ENCODE results near the gene ITGA1.

DNA sequence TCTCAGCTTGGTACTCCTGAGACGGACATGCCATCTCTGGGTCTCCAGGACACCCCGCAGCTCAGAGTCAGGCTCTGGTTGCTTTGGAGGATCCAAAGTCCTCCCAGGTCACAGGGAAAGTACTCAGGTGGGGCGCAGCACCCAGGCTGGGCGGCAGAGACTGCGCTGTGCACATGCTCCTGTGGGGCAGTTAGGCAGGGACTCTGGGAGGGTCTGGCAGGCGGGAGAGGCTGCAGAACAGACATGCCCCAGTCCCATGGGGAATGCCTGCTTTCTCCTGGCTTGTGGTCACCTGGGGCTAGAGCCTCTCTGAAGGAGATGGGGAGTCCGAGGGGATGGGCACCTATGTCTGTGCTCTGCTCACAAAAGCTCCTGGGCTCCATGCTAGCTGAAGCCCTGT, 156.1 kb downstream of the ITGA1 start:
- TF ChIP-seq, protein P1, sequence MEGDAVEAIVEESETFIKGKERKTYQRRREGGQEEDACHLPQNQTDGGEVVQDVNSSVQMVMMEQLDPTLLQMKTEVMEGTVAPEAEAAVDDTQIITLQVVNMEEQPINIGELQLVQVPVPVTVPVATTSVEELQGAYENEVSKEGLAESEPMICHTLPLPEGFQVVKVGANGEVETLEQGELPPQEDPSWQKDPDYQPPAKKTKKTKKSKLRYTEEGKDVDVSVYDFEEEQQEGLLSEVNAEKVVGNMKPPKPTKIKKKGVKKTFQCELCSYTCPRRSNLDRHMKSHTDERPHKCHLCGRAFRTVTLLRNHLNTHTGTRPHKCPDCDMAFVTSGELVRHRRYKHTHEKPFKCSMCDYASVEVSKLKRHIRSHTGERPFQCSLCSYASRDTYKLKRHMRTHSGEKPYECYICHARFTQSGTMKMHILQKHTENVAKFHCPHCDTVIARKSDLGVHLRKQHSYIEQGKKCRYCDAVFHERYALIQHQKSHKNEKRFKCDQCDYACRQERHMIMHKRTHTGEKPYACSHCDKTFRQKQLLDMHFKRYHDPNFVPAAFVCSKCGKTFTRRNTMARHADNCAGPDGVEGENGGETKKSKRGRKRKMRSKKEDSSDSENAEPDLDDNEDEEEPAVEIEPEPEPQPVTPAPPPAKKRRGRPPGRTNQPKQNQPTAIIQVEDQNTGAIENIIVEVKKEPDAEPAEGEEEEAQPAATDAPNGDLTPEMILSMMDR (IDR thresholded peaks at IDR 0.05) = no peak
- no peak for TF ChIP-seq POLR2A (IDR thresholded peaks at IDR 0.05)
